ENCODE measurements around the gene CBR4.

The CBR4 gene

DNA sequence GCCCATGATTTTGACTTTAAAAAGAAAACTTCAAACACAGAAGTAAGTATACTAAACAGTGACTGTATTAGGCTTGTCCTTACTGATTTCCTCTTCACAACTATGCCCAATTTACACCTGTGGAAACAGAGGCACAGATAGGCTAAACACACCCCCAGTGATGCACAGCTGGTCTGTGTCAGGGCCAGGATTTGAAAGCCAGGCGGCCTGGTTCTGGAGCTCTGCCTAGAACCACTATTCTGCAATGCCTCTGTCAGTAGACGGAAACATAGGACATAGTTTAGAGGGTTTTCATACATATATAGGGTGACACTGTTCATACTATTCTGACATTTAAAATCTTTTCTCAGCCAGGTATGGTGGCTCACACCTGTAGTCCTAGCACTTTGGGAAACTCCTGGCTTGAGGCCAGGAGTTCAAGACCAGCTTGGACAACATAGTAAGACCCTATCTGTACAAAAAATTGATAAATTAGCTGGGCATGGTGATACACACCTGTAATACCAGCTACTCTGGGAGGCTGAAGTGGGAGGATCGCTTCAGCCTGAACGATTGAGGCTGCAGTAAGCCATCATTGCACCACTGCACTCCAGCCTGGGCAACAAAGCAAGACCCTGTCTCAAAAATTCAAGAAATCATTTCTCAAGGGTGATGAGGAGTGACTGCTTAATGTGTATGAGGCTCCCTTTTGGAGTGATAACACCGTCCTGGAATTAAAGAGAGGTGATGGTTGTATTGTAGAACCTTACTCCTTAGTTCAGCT is 23.0 kb upstream of the CBR4 start:
- no peak for DNase-seq

DNA sequence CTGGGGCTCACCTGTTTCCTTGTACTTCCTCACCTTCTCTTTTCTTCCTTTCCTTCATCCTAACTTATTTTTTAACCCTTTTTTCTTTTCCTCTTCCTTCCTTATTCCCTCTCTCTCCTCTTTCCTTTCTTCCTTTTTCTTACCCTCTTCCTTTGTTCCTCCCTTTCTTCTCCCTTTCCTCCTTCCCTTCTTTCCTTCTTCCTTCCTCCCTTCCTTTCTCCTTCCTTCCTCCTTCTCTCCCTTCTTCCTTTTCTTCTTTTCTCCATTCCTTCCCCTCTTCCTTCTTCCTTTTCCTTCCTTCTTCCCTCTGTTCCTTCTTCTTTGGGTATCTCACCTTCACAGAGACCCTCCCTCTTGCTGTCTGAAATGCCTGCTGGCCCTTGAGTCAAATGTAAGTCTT is 22.1 kb upstream of the CBR4 start:
- DNase-seq = no peak

DNA sequence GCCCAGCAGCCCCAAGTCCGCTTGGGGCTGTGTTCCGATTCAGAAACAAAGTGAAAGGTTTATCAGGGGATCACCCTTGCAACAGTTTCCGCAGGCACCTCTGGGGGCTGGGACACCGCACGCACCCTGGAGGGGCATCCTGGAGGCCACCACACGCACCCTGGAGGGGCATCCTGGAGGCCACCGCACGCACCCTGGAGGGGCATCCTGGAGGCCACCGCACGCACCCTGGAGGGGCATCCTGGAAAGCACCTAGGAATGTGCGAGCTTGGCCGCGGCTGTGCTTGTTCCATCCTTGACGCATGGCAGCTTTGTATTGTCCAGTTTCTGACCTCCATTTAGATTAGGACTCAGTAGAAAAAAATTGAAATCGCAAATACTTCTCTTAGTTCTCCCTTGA is 21.3 kb upstream of the CBR4 start:
- no peak for DNase-seq

DNA sequence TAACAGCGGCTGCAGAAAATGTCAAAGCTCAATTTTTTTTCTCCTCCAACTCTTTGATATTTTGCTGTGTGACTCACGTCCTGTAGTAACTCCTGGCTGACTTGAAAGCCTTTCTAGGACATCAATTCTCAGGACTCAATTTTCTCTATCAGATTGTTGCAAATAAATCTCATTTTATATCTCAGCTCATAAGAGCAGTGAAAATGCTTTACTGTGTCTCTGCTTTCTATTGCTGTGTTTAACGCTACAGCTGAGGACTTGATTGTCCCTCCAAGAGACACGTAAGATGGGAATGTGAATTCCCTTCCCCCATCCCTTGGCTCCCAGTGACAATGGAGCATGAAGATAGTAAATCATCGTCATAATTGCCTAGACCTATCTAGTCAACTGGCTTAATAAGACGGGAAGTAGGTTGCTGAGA is 20.5 kb upstream of the CBR4 start:
- DNase-seq = no peak

DNA sequence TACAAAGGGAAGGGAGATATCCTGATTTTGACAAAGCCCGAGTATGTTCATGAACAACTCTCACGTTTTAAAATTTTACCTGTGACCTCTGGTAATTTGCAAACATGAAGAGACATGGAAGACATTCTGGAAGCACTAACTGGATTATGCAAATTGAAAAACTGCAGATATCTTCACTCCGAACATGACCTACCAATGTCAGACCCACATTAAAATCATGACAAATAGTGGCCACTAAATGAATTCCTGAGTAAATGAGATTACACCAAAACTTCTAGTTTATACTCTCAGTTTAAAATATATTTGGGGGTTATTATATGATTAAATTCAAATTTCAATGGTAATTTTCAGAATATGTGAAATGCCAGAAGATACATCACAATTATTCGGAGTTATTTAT is 19.9 kb upstream of the CBR4 start:
- no peak for DNase-seq

DNA sequence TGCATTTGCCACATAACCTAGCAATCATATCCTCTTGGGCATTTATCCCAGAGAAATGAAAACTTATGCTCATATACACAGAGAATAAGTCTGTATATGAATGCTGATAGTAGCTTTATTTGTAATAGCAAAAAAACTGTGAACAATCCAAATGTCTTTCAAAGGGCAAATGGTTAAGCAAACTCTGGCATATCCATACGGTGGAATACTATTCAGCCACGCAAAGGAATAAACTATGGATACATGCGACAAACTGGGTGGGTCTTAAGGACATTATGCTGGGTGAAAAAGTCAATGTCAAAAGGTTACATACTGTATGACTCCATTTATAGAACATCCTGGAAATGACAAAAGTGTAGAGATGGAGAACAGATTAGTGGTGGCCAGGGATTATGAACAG is 17.6 kb upstream of the CBR4 start:
- no peak for DNase-seq

DNA sequence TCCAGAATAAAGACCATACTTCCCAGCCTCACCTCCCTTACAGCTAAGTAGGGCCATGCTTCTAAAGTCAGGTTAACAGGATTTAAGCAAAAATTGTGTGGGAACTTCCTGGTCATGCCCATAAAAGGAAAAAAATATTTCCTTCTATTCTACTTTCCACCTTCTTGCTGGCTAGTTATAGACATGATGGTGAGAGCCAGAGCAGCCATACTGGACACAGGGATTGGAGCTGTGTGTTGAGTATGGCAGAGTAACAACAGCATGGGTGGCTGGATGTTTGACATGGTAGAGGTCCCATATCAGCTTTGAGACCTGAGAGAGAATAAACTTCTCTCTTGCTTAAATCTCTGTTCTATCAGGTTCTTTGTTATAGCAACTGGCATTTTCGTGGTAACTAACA is 15.1 kb upstream of the CBR4 start:
- DNase-seq = no peak

DNA sequence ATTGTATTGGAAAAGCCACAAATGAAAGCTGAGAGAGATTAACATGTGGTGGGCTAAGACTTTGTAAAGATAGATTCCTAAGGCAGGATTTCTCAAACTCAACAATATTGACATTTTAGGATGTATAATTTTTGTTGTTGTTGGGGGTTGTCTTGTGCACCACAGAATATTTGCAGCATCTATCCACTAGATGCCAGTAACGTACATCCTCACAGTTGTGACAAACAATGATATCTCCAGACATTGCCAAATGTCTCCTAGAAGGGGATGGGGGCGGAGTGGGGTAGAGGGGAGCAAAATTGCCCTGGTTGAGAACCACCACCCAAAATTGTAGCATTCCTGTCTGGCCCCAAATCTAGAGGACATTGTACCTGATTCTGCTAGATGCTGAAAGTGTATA is 14.7 kb upstream of the CBR4 start:
- DNase-seq = no peak

DNA sequence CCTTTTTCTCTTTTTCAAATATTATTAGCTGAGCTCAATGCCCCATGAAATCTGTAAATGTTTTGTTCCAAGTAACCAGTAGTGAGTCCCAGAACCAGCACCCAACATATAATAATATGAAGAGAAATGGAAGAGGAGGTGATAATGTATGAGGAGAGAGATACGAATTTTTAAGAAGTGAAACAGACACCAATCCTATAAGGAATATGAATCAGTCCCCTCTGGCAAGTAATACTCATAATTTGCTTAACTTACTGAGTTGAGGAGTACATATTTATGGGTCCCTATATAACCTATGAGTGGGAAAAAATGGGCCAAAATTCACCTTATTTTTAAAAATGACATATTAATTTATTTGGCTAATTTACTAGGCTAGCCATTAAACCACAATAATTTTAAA is 8.4 kb upstream of the CBR4 start:
- no peak for DNase-seq

DNA sequence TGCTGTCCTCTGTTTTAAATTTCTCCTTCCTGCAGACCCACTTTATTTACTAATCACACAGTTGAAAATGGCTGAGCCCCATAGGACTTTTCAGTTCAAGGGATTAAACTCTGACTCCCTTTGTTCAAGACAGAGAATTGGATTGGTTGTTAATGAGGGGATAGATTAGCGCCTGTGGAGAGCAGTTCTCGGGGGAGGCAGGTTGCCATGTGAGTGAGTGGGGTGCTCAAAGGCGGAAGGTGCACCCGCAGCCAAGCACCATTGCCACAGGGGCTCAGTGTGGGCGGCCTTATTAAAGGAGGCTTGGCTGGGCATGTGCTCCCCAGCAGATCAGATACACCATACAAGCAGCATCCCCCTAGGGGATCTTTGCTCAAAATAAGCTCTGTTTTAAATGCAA is 7.9 kb upstream of the CBR4 start:
- no peak for DNase-seq

DNA sequence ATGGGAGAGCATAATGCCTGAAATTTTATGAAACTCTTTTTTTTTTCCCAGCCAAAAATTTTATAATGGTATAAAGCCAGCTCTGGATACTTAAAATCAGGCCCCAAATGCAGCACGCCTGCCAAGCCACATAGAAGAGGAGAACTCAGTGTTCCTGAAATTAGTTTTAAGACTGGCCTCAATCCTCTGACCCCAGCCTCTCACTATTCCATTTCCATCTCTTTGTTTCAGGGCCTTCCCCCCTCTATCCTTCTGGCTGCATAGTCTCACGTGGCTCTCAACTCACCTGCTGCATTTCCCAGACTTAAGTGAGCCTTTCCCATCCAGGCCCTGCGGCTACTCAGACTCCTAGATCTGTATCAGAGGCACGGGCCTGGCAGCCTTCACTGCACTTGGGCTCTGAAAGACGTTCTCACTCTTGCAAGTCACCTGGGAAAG is 5.2 kb upstream of the CBR4 start:
- no peak for DNase-seq

DNA sequence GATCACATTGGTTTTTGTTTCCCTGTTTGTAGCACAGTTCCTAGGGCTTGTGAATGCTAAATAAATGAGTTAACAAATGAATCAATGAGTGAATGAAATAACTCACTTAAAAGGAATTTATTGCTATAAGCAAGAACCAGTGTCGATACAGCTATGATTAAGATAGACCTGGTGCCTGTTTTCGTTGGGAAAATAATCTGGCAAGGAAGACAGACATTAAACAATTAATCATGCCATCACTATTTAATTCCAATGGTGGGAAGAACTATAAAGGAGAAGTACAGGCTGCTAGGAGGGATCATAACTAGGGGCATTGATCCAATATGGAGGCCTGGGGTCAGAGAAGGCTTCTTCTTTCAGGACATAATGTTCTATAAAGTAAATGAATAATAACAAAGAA is 4.5 kb upstream of the CBR4 start:
- no peak for DNase-seq

DNA sequence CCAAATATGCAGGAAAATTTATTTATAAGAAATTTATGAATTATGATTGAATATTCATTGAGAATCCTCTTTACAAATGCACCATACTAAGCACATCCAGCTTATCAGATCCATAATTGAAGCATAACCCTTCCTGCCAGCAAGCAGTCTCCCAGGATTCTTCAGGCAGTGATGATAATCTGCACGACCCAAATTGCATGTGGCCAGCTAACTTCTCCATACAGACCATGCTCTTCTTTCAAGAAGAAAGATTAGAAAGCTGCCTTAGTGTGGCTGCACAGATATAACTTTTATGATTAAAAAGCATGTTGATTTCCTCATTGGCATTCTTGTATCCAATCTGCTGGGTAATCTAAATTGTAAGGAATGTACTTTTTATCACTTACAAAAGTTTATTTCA is 3.3 kb upstream of the CBR4 start:
- no peak for DNase-seq

DNA sequence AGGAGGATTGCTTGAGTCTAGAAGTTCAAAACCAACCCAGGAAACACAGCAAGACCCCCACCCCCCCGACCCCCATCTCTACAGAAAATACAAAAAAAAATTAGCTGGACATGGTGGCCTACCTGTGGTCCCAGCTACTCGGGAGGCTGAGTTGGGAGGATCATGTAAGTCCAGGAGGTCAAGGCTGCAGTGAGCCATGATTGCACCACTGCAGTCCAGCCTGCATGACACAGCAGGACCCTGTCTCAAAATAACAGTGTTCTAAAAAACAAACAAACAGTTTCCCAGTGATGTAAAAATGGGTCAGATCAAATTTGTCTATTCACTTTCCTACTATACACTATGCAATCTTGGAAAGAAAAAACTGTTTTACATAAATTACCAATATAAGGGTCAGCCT is 2.0 kb upstream of the CBR4 start:
- DNase-seq = no peak

DNA sequence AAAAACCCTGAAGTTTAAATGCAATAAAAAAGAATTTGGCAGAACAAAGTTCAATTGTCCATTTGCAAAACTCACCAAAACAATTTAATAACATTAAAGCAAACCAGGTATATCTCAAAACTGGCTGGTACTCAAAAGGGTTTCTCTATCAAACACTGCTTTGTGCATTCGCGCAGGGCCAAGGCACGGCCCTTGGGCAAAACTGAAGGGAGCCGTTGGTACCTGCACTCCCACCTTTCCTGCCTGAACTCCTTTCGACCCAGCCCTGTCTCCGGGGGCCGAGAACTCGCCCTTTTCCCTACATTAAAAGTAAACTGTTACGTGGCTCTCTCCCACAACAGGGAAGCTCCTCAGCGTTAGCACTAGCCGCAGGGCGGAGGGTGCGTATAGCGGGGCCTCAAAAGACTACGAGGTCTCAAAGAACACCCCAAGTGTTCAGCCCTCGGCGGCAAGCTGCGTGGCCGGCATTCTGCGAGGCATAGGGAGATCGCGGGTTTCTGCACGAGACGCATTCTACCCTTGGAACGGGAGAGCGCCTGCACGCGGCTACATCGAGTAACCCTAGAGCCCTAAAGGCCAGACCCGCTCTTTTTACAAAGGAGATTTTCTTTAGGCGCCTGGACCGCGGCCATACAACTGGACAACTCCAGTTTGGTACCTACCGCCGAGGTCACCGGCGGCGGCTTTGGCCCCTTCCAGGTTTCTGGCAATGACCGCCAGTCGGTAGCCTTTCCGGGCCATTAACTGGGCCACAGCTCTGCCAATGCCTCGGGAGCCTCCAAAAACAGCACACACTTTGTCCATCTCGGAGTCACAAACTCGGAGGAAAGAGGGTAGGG is 550 bp downstream of the CBR4 start:
- DNase-seq = peak; percentile 1

DNA sequence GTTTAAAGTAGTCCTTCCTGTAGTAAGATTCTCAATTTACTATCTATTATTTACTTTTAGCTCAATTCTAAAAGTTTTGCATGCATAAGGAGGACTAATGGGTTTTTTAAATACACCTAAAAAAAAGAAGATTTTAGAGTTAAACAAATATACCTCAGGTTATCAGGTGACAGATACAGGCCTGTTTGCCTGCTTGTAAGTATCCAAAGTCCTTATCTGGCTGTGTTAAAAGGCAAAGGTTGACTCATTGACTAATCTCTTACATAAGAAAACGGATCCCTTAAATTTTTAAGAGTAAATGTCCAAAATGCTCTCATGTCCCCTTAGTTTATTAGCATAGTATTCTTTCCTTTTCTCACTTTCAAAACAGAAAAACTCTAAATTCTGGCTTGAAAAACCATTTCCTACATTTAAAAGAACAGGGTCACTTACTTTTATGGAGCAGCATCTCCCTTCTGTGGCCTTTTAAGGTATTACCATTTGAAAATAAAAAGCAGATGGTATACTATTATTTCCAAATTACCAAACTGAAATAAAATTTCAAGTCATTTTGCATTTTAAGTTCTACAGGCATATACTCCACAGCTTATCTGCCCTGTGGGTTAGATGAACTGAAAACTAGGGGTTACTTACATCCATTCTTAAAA is 4.5 kb downstream of the CBR4 start:
- no peak for DNase-seq

DNA sequence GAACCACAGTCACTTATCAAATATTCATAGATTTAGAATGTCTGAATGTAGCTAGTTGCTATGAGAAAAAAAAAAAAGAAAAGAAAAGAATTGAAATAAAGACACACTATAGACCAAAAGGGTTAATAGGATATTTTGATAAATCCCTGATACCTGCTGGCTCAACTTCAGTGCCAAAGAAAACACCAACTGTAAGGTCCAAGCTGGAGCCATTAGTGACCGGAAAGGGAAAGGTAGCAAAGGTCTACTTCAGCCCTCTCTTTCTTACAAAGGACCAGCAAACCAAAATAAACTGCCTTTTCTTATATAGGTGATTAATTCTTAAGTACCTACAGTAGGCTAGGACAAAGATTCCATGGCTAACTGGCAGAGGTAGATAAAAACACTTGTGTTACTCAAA is 9.7 kb downstream of the CBR4 start:
- no peak for DNase-seq

DNA sequence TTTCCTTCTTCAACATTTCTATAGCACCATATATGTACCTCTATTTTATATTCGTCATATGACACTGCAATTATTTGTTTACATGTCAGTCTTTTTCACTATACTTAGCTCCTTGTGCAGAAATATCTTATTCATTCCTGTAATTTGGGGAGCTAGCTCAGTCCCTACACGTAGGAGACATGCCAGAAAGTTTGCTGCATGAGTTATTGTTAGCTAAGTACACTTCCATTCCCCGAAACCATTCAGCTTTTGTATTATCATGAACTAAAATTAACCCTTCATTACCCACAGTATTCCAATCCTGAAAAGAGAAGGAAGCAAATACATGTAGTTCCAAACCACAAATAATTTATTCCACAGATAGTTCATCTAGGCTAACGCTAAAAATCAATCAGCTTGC is 10.2 kb downstream of the CBR4 start:
- no peak for DNase-seq

DNA sequence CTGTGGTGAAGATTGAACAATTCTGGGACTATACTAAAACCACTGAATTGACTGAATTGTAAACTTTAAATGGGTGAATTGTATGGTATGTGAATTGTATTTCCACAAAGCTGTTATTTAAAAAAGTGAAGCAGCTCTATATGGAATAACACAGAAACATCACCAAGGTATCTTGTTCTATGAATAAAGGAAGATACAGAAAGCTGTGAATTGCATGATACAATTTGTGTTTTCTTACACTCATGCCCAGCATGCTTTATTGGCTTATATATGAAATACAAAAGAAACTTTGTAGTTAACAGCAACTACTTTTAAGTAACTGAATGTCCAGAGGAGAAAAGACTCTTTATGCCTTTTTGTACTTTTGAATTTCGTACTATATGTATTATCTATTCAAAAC is 11.5 kb downstream of the CBR4 start:
- no peak for DNase-seq

DNA sequence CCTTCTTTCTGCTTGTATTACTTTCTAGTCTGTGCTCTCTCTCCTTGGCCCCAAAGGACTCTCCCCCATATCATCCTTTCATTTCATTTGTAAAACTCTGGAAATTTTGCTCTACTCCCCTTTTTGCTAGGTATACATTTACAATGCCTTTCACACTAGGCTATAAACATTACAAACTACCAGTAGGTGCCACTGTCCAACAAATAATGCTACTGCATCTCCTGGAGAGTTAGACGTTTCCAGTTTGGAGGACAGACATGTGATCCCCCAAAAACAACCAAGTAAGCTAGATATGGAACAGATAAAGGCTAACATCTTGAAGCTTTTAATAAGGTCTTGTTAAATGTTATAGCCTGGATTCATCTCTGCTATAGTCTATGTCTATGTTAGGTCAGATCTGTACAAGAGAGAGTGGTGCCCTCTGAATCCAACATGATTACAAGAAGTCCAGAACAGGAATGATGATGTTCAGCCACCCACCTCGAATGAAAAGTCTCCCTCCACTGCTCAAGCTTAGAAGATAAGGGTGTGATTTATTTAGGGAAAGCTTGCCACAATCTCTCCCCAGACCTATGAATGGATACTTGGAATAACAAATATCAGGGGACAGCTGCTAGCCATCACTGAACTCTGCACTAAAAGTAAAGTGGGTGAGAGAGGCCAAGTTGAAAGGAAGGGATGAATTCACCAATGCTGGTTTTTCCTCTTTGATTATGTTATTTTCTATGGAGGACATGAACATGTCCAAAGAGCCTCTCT is 14.3 kb downstream of the CBR4 start:
- DNase-seq = no peak

DNA sequence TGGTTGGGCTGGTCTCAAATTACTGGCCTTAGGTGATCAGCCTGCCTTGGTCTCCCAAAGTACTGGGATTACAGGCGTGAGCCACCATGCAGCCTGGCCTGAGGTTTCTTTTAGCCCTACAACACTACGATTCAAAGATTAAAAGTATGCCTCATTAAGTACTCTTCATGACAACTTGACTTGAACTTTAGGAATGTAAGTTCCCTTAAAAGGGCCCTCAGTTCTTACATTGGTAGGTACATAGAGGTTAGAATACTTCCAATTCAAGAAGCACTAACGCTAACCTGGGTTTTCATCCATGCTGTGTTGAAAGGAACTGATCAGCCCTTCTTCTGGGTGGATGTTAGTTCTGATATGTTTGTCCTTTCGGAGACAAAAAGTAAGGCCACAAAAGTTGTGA is 15.1 kb downstream of the CBR4 start:
- DNase-seq = no peak

DNA sequence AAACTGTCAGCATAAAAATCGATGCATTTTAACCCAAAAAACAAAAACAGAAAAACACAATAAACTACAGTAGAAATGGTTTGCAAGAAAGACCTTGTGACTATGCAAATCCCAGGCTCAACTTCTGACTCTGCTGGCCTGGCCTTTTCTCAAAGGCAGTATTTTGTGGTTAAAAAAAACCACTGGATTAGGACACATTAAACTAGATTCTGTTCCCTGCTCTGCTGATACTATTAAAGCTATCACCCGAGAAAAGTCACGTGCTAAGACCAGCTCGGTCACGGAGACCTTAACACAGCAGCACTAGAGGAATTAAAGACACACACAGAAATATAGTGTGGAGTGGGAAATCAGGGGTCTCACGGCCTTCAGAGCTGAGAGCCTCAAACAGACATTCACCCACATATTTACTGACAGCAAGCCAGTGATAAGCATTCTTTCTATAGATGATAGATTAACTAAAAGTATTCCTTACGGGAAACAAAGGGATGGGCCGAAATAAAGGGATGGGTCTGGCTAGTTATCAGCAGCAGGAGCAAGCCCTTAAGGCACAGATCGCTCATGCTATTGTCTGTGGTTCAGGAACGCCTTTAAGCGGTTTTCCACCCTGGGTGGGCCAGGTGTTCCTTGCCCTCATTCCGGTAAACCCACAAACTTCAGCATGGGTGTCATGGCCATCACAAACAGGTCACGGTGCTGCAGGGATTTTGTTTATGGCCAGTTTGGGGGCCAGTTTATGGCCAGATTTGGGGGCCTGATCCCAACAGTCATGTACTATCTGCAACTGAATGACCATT is 16.1 kb downstream of the CBR4 start:
- DNase-seq = no peak
